DOHH2 (cell line): ENCODE results near the gene LIX1L.

ENCODE experiments used
- H3F3A ChIP-seq: fragments of 200-600 bp; sonication (generic), shearing (Covaris generic); 2 replicates; pipeline ENCODE4 v1.6.0; 2016; ENCODE audit warnings: antibody characterized with exemption, mild to moderate bottlenecking; ENCODE audit not compliant: control insufficient read depth, insufficient read depth
- H3K27ac ChIP-seq: fragments of 200-600 bp; sonication (generic); 2 replicates; pipeline ENCODE4 v1.5.1; 2014; ENCODE audit warnings: low read depth, mild to moderate bottlenecking, low read length, moderate library complexity
- H3K27me3 ChIP-seq: fragments of 200-600 bp; sonication (generic); 2 replicates; pipeline ENCODE4 v1.6.1; 2014; ENCODE audit warnings: mild to moderate bottlenecking, low read length, mixed read lengths; ENCODE audit not compliant: control insufficient read depth
- H3K36me3 ChIP-seq: fragments of 200-600 bp; sonication (generic); 2 replicates; pipeline ENCODE4 v1.6.1; 2014; ENCODE audit warnings: mild to moderate bottlenecking, low read length, moderate library complexity, mixed read lengths; ENCODE audit not compliant: control insufficient read depth
- H3K4me1 ChIP-seq: fragments of 200-600 bp; sonication (generic); 2 replicates; pipeline ENCODE4 v1.6.1; 2014; ENCODE audit warnings: mild to moderate bottlenecking, low read length, mixed read lengths; ENCODE audit not compliant: control insufficient read depth
- H3K4me2 ChIP-seq: fragments of 200-600 bp; sonication (generic); 2 replicates; pipeline ENCODE4 v1.6.0; 2014; ENCODE audit warnings: mild to moderate bottlenecking, low read length, moderate library complexity
- H3K4me3 ChIP-seq: fragments of 200-600 bp; sonication (generic); 2 replicates; pipeline ENCODE4 v1.5.1; 2014; ENCODE audit warnings: mild to moderate bottlenecking, low read length, mixed read lengths
- H3K79me2 ChIP-seq: fragments of 200-600 bp; sonication (generic); 2 replicates; pipeline ENCODE4 v1.6.1; 2014; ENCODE audit warnings: mild to moderate bottlenecking, low read length, mixed read lengths; ENCODE audit not compliant: control insufficient read depth
- H3K9me2 ChIP-seq: fragments of 200-600 bp; sonication (generic); replicated peaks from 2 replicates; pipeline ENCODE4 v1.6.1; 2014; ENCODE audit warnings: mild to moderate bottlenecking, low read length, mixed read lengths; ENCODE audit not compliant: control insufficient read depth
- H3K9me3 ChIP-seq: fragments of 200-600 bp; sonication (generic); 2 replicates; pipeline ENCODE4 v1.6.1; 2014; ENCODE audit warnings: antibody characterized with exemption, low read length, mixed read lengths; ENCODE audit not compliant: control insufficient read depth, insufficient read depth
- H4K20me1 ChIP-seq: fragments of 200-600 bp; sonication (generic); 2 replicates; pipeline ENCODE4 v1.6.0; 2014; ENCODE audit warnings: low read depth, mild to moderate bottlenecking, antibody characterized with exemption, low read length, moderate library complexity; ENCODE audit not compliant: control insufficient read depth, insufficient read depth
- EZH2phosphoT487 ChIP-seq: fragments of 200-600 bp; sonication (generic); IDR thresholded peaks from 2 replicates; pipeline ENCODE4 v1.6.1; 2017; ENCODE audit warnings: borderline replicate concordance, mild to moderate bottlenecking, antibody characterized with exemption, low read length, moderate library complexity, mixed read lengths
- TF ChIP-seq, protein P1 (sequence below): fragments of 200-600 bp; sonication (generic); IDR thresholded peaks from one replicate; pipeline ENCODE4 v1.5.1; 2014; ENCODE audit warnings: antibody characterized with exemption, mild to moderate bottlenecking, low read depth, low read length; ENCODE audit not compliant: poor library complexity, severe bottlenecking

LIX1L gene

DNA sequence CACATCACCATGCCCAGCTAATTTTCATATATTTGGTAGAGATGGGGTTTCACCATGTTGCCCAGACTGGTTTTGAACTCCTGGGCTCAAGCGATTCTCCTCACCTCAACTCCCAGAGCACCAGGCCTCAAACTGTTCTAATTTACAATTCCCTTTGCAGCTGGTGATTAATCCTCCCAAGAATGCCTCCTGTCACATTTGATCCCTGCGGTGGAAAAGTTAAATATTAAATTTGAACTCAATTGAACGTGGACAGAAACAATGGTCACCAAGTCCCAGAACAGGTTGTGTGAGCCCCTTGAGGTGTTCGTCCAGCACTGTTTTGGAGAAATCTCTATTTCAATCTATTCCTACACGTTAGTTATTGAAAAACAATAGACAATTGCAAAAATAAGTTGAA, 70.2 kb downstream of the LIX1L start:
- H3K36me3 ChIP-seq = no peaks in the 10 kb centered on the region
- H3K27me3 ChIP-seq = peaks cover 25% of the 10 kb centered on the region
- H3K27ac ChIP-seq = no peak overlapping the region
- H3K9me3 ChIP-seq = no peaks in the 10 kb centered on the region
- no peak overlapping the region for H3K4me2 ChIP-seq
- H4K20me1 ChIP-seq = no peaks in the 10 kb centered on the region
- H3K4me1 ChIP-seq = peaks cover 6% of the 10 kb centered on the region; the same call in 1 of the 2 replicates
- no peak overlapping the region for H3K4me3 ChIP-seq
- H3F3A ChIP-seq = no peaks in the 10 kb centered on the region
- TF ChIP-seq, protein P1, sequence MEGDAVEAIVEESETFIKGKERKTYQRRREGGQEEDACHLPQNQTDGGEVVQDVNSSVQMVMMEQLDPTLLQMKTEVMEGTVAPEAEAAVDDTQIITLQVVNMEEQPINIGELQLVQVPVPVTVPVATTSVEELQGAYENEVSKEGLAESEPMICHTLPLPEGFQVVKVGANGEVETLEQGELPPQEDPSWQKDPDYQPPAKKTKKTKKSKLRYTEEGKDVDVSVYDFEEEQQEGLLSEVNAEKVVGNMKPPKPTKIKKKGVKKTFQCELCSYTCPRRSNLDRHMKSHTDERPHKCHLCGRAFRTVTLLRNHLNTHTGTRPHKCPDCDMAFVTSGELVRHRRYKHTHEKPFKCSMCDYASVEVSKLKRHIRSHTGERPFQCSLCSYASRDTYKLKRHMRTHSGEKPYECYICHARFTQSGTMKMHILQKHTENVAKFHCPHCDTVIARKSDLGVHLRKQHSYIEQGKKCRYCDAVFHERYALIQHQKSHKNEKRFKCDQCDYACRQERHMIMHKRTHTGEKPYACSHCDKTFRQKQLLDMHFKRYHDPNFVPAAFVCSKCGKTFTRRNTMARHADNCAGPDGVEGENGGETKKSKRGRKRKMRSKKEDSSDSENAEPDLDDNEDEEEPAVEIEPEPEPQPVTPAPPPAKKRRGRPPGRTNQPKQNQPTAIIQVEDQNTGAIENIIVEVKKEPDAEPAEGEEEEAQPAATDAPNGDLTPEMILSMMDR = no peak
- no peak for TF ChIP-seq EZH2phosphoT487
- H3K9me2 ChIP-seq = no peaks in the 10 kb centered on the region
- no peaks in the 10 kb centered on the region for H3K79me2 ChIP-seq

GRCh38 chr1:145886816-145887215, 71.0 kb downstream of the LIX1L start:
- Histone ChIP-seq H3K4me1 (peaks cover 6% of the 10 kb centered on the region; the same call in 1 of the 2 replicates), H3K4me3 (no peak overlapping the region), H3K27ac (no peak overlapping the region), H3K36me3 (no peaks in the 10 kb centered on the region), H3F3A (no peaks in the 10 kb centered on the region), H3K9me2 (no peaks in the 10 kb centered on the region), H3K4me2 (no peak overlapping the region), H3K27me3 (peaks cover 25% of the 10 kb centered on the region), H4K20me1 (no peaks in the 10 kb centered on the region), H3K79me2 (no peaks in the 10 kb centered on the region), H3K9me3 (no peaks in the 10 kb centered on the region)
- TF ChIP-seq, protein P1 = no peak
- no peak for TF ChIP-seq EZH2phosphoT487

GRCh38 chr1:145886390-145886789, 71.4 kb downstream of the LIX1L start:
- Histone ChIP-seq H3K9me3 (no peaks in the 10 kb centered on the region), H3K27me3 (peaks cover 27% of the 10 kb centered on the region), H4K20me1 (no peaks in the 10 kb centered on the region), H3K36me3 (no peaks in the 10 kb centered on the region), H3K4me2 (peak overlapping the region; percentile 62), H3F3A (no peaks in the 10 kb centered on the region), H3K79me2 (no peaks in the 10 kb centered on the region), H3K4me3 (peak overlapping the region; percentile 77), H3K27ac (no peak overlapping the region), H3K9me2 (no peaks in the 10 kb centered on the region), H3K4me1 (peaks cover 6% of the 10 kb centered on the region; the same call in 1 of the 2 replicates)
- TF ChIP-seq, protein P1 = no peak
- TF ChIP-seq EZH2phosphoT487 = no peak
